ENCODE measurements around the gene RPS19BP1.
"Not testable (repeated sequence)": the region's sequence is repeated elsewhere in the genome, so short reads cannot be mapped to it uniquely, and the experiment has no call there.

Gene RPS19BP1

DNA sequence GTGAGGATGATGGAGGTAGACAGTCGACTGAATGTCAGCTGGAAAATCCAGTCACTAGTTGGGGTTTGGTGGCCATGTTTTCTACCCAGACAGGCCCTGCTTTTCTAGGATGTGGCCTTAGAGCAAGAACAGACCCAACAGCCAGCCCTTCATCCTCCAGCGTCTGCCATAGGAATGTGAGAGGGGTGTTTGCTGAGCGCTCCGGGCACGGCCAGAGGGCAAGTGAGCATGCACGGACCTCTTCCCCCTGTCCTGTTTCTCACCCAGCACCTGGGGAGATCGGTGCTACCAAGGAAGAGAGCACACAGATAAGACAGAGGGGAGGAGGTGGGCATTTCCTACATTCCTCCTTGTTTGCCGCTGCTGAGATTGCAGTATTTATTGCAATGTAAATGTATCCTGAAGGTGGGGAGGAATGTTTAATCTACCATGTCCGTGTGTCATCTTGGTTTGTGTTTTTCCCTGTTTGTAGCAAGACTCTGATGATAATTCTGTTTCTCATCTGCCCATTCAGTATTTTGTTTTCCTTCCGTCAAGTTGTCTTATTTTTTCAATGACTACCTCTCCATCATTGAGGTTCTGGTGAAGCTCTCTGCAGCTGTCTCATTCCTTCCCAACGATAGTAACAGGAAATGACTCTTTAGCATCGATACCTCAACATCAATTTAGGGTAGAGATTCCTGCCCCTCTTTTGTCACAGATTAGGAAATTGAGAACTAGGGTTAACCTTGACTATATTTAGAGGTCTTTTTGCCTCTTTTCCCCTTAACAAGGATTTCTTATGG lies 17.1 kb downstream of the RPS19BP1 start:
- Histone ChIP-seq H3K27me3 (ENCODE audit: control insufficient read depth, insufficient read depth, low read length) (peaks cover 38% of the 10 kb centered on the region), H3K9ac (ENCODE audit: low read depth, low read length) (no peak overlapping the region), H3K9me3 (ENCODE audit: control insufficient read depth, insufficient read depth, low read length) (no peaks in the 10 kb centered on the region), H3K4me3 (ENCODE audit: low read depth, low read length) (no peak overlapping the region), H3K36me3 (ENCODE audit: control insufficient read depth, insufficient read depth, low read length) (peaks cover 26% of the 10 kb centered on the region), H3K4me1 (ENCODE audit: control insufficient read depth, insufficient read depth, low read length) (peaks cover 3% of the 10 kb centered on the region)

DNA sequence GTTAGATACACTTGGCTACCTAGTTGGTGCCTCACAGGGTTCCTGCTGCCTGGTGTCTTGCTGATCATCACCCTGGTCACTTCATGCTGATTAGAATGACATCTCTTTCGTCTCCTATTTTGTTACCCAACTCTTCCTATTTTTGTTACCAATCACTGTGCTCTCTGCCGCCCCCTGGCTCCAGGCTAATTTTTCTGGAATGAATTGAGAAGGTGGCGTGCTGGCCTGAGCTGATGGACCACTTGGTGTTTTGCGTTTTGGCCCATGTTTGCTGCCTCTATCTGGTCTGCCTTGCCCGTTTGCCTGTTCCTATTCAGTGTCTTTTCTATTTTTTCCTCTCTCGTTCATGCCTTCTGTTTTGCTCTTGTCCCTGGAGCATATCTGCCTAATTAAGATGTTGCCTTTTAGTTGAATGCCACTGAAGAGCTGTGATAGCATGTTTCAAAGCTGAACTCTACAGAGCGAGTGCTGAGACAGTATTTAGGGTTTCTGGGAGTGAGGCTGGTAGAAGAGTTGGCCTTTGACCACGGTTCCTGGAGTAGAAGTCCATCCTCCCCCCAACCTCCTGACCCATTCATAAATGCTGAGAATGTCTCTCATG lies 18.1 kb downstream of the RPS19BP1 start:
- peaks cover 47% of the 10 kb centered on the region for H3K27me3 ChIP-seq (ENCODE audit: control insufficient read depth, insufficient read depth, low read length)
- peaks cover 25% of the 10 kb centered on the region for H3K36me3 ChIP-seq (ENCODE audit: control insufficient read depth, insufficient read depth, low read length)
- no peak overlapping the region for H3K9ac ChIP-seq (ENCODE audit: low read depth, low read length)

DNA sequence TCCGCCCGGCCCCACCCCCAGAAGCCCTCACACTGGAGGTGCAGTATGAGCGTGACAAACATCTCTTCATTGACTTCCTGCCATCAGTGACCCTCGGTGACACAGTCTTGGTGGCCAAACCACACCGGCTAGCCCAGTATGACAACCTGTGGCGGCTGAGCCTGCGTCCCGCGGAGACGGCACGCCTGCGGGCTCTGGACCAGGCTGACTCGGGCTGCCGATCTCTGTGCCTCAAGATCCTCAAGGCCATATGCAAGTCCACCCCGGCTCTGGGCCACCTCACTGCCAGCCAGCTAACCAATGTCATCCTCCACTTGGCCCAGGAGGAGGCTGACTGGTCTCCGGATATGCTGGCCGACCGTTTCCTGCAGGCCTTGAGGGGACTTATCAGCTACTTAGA lies 18.8 kb downstream of the RPS19BP1 start:
- H3K9ac ChIP-seq (ENCODE audit: low read depth, low read length), result no peak overlapping the region
- H3K27me3 ChIP-seq (ENCODE audit: control insufficient read depth, insufficient read depth, low read length), result peaks cover 53% of the 10 kb centered on the region
- no peak overlapping the region for H3K4me3 ChIP-seq (ENCODE audit: low read depth, low read length)
- H3K4me1 ChIP-seq (ENCODE audit: control insufficient read depth, insufficient read depth, low read length), result peaks cover 1% of the 10 kb centered on the region
- peaks cover 25% of the 10 kb centered on the region for H3K36me3 ChIP-seq (ENCODE audit: control insufficient read depth, insufficient read depth, low read length)
- H3K9me3 ChIP-seq (ENCODE audit: control insufficient read depth, insufficient read depth, low read length), result no peaks in the 10 kb centered on the region

More for the DNA sequence above, 18.1 kb downstream of the RPS19BP1 start:
- no peaks in the 10 kb centered on the region for H3K9me3 ChIP-seq (ENCODE audit: control insufficient read depth, insufficient read depth, low read length)
- no peak overlapping the region for H3K4me3 ChIP-seq (ENCODE audit: low read depth, low read length)
- H3K4me1 ChIP-seq (ENCODE audit: control insufficient read depth, insufficient read depth, low read length), result peaks cover 3% of the 10 kb centered on the region

DNA sequence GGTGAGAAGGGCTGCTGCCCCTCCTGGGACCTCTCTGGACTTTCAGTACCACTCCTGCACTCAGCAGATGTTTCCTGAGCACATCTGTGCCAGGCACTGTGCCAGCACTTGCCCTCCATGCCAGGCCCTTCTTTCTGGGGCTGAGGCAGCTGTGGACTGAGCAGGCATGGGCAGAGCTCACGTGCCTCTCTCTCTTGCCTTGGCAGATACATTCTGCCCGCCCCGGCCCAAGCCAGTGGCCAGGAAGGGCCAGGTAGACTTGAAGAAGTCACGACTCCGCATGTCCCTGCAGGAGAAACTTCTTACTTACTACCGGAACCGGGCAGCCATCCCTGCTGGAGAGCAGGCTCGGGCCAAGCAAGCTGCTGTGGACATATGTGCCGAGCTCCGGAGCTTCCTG lies 20.5 kb downstream of the RPS19BP1 start:
- Histone ChIP-seq H3K4me3 (ENCODE audit: low read depth, low read length) (no peak overlapping the region), H3K9ac (ENCODE audit: low read depth, low read length) (no peak overlapping the region), H3K27me3 (ENCODE audit: control insufficient read depth, insufficient read depth, low read length) (peaks cover 58% of the 10 kb centered on the region), H3K9me3 (ENCODE audit: control insufficient read depth, insufficient read depth, low read length) (no peaks in the 10 kb centered on the region), H3K36me3 (ENCODE audit: control insufficient read depth, insufficient read depth, low read length) (peaks cover 32% of the 10 kb centered on the region), H3K4me1 (ENCODE audit: control insufficient read depth, insufficient read depth, low read length) (no peaks in the 10 kb centered on the region)

DNA sequence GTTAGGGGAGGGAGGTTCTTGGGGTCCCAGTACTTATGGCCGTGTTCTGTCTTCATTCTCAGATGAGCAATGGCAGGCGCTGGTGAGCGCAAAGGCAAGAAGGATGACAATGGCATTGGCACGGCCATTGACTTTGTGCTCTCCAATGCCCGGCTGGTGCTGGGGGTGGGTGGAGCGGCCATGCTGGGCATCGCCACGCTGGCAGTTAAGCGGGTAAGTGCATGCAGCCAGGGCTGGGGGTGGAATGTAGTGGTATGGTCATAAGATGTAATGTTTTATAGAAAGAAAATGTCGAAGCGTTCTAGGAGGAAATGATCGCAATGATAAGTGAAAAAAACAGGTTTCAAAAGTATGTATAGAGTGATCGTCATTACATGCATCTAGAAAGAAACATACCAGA lies 21.3 kb downstream of the RPS19BP1 start:
- peaks cover 38% of the 10 kb centered on the region for H3K36me3 ChIP-seq (ENCODE audit: control insufficient read depth, insufficient read depth, low read length)
- H3K9me3 ChIP-seq (ENCODE audit: control insufficient read depth, insufficient read depth, low read length), result no peaks in the 10 kb centered on the region
- peaks cover 64% of the 10 kb centered on the region for H3K27me3 ChIP-seq (ENCODE audit: control insufficient read depth, insufficient read depth, low read length)
- H3K9ac ChIP-seq (ENCODE audit: low read depth, low read length), result no peak overlapping the region
- no peak overlapping the region for H3K4me3 ChIP-seq (ENCODE audit: low read depth, low read length)
- H3K4me1 ChIP-seq (ENCODE audit: control insufficient read depth, insufficient read depth, low read length), result no peaks in the 10 kb centered on the region

DNA sequence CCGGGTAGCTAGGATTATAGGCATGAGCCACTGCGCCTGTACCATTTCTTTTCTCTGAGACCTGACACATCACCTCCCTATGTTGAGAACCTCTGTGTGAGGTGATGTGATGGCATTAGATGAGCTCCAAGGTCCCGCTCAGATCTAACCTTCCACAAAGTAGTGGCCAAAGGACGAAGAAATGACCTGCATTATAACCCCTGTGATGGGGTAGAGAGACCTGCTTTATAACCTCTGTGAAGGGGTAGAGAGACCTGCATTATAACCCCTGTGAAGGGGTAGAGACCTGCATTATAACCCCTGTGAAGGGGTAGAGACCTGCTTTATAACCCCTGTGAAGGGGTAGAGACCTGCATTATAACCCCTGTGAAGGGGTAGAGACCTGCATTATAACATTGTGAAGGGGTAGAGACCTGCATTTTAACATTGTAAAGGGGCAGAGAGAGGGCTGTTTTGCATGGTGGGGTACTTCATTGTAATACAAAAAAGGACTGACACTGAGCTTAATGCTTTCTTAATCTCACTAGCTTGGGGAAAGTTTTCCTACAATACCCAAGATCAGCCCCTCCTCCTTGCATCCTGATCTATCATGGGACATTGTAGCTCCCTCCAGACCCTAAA lies 21.9 kb downstream of the RPS19BP1 start:
- H3K27me3 ChIP-seq (ENCODE audit: control insufficient read depth, insufficient read depth, low read length), result peaks cover 67% of the 10 kb centered on the region
- no peak overlapping the region for H3K9ac ChIP-seq (ENCODE audit: low read depth, low read length)
- H3K36me3 ChIP-seq (ENCODE audit: control insufficient read depth, insufficient read depth, low read length), result peaks cover 44% of the 10 kb centered on the region
- no peak overlapping the region for H3K4me3 ChIP-seq (ENCODE audit: low read depth, low read length)
- H3K4me1 ChIP-seq (ENCODE audit: control insufficient read depth, insufficient read depth, low read length), result no peaks in the 10 kb centered on the region
- H3K9me3 ChIP-seq (ENCODE audit: control insufficient read depth, insufficient read depth, low read length), result no peaks in the 10 kb centered on the region

DNA sequence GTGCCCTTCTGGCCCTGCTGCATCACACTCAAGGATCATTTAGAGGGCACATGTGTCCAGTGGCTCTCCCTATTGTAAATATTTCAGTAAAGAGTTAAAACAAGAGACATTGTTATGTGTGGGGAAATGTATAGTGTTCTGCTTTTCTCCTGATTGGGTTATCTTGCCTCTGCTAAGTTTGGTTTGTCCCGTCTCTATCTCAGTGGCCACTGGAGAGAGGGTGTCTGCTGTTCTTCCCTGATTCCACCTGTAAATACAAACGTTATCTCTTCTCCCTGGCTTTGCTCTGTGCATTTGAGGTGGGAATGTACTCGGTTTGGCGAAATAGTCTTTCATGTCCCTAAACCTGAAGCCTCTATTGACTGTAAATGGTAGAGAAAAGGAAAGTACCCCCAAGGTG lies 24.2 kb downstream of the RPS19BP1 start:
- Histone ChIP-seq H3K9ac (ENCODE audit: low read depth, low read length) (no peak overlapping the region), H3K36me3 (ENCODE audit: control insufficient read depth, insufficient read depth, low read length) (peaks cover 43% of the 10 kb centered on the region), H3K27me3 (ENCODE audit: control insufficient read depth, insufficient read depth, low read length) (peaks cover 72% of the 10 kb centered on the region), H3K9me3 (ENCODE audit: control insufficient read depth, insufficient read depth, low read length) (no peaks in the 10 kb centered on the region), H3K4me1 (ENCODE audit: control insufficient read depth, insufficient read depth, low read length) (no peaks in the 10 kb centered on the region), H3K4me3 (ENCODE audit: low read depth, low read length) (no peak overlapping the region)

DNA sequence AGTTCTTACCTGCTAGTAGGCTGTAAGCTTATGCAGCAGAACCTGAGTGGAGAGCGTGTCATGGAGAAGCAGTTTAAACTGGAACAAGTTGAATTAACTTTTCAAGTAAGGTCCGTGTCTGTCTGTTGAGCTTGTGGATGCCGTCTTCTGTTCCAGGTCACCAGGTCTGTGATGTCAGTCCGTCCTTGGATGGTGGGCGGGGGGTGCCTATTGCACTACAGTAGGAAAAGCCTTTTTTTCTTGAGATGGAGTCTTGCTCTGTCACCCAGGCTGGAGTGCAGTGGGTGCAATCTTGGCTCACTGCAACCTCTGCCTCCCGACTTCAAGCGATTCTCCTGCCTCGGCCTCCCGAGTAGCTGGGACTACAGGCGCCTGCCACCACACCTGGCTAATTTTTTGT lies 25.5 kb downstream of the RPS19BP1 start:
- peaks cover 68% of the 10 kb centered on the region for H3K27me3 ChIP-seq (ENCODE audit: control insufficient read depth, insufficient read depth, low read length)
- not testable (repeated sequence) for H3K9me3 ChIP-seq (ENCODE audit: control insufficient read depth, insufficient read depth, low read length); H3K4me1 ChIP-seq (ENCODE audit: control insufficient read depth, insufficient read depth, low read length); H3K4me3 ChIP-seq (ENCODE audit: low read depth, low read length); H3K9ac ChIP-seq (ENCODE audit: low read depth, low read length)
- H3K36me3 ChIP-seq (ENCODE audit: control insufficient read depth, insufficient read depth, low read length), result peaks cover 37% of the 10 kb centered on the region

DNA sequence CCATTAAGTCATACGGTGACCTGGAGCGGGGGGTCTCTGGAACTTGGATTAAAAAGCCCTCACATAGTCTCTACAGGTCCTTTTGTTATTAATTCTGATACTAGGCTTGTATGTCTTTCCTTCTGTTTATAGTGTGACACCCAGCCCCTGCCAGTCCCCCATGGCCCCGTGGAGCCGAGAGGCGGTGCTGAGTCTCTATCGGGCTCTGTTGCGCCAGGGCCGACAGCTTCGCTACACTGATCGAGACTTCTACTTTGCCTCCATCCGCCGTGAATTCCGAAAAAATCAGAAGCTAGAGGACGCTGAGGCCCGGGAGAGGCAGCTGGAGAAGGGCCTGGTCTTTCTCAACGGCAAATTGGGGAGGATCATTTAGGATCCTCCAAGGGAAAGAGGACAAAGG lies 28.5 kb downstream of the RPS19BP1 start:
- Histone ChIP-seq H3K4me3 (ENCODE audit: low read depth, low read length) (no peak overlapping the region), H3K4me1 (ENCODE audit: control insufficient read depth, insufficient read depth, low read length) (peaks cover 3% of the 10 kb centered on the region), H3K27me3 (ENCODE audit: control insufficient read depth, insufficient read depth, low read length) (peaks cover 59% of the 10 kb centered on the region), H3K9ac (ENCODE audit: low read depth, low read length) (no peak overlapping the region), H3K36me3 (ENCODE audit: control insufficient read depth, insufficient read depth, low read length) (peaks cover 31% of the 10 kb centered on the region), H3K9me3 (ENCODE audit: control insufficient read depth, insufficient read depth, low read length) (no peaks in the 10 kb centered on the region)

DNA sequence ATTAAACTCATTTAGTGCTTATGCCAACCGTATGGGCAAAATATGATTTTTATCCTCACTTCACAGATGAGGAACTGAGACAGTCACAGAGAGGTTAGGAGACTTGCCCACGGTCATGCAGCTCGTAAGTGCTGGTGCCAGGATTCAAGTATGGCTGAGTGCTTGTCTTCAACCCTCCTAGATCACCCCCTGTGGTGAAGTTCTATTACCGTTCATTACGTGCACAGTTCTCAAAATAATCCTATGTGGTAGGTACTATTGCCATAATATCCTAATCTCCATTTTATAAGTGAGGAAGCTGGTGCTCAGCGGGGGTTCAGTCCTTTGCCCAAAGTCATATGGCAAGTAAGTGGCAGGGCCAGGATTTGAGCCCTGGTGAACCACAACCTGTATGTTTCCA lies 28.9 kb downstream of the RPS19BP1 start:
- H3K27me3 ChIP-seq (ENCODE audit: control insufficient read depth, insufficient read depth, low read length), result peaks cover 57% of the 10 kb centered on the region
- peaks cover 3% of the 10 kb centered on the region for H3K4me1 ChIP-seq (ENCODE audit: control insufficient read depth, insufficient read depth, low read length)
- no peak overlapping the region for H3K9ac ChIP-seq (ENCODE audit: low read depth, low read length)
- H3K4me3 ChIP-seq (ENCODE audit: low read depth, low read length), result no peak overlapping the region
- H3K36me3 ChIP-seq (ENCODE audit: control insufficient read depth, insufficient read depth, low read length), result peaks cover 31% of the 10 kb centered on the region
- no peaks in the 10 kb centered on the region for H3K9me3 ChIP-seq (ENCODE audit: control insufficient read depth, insufficient read depth, low read length)

DNA sequence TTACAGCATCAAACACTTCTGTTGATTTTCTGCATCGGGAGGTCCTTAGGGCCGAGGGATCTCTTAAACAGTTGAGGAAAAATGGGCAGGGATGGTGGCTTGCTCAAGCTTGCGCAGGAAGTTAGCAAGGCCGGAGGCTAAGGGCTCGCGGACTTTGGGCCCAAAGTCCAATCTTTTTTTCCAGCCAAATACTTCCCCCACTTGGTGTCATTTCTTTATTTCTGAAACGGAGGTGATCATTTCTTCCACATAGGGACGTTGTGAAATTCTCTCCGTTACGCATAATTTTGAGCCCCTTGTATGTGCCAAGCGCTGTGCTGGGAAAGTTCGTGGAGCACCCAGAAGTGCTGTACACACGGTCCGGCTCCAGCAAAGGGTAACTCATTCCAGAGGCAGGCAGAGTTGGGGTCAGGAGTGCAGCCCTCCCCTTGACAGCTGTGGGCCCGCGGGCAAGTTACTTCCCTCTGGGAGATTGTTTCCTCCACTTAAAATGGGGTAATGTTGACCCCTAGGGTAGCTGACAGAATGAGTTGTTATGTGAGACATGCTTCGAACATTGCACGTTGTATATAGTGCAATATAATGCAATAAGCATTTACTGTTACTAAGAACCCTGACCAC lies 29.6 kb downstream of the RPS19BP1 start:
- Histone ChIP-seq H3K4me3 (ENCODE audit: low read depth, low read length) (peak overlapping the region; percentile 92), H3K27me3 (ENCODE audit: control insufficient read depth, insufficient read depth, low read length) (peaks cover 56% of the 10 kb centered on the region), H3K4me1 (ENCODE audit: control insufficient read depth, insufficient read depth, low read length) (peaks cover 3% of the 10 kb centered on the region), H3K9me3 (ENCODE audit: control insufficient read depth, insufficient read depth, low read length) (no peaks in the 10 kb centered on the region), H3K9ac (ENCODE audit: low read depth, low read length) (peak overlapping the region; percentile 41), H3K36me3 (ENCODE audit: control insufficient read depth, insufficient read depth, low read length) (peaks cover 27% of the 10 kb centered on the region)

Measured in iPS-15b (cell line).